ENCODE measurements around the gene NKX1-2.

NKX1-2 gene

GRCh38 chr10:124414076-124414475 lies 35.8 kb downstream of the NKX1-2 start:
- DNase-seq = no peak

GRCh38 chr10:124409696-124410095 lies 40.1 kb downstream of the NKX1-2 start:
- no peak for DNase-seq

DNA sequence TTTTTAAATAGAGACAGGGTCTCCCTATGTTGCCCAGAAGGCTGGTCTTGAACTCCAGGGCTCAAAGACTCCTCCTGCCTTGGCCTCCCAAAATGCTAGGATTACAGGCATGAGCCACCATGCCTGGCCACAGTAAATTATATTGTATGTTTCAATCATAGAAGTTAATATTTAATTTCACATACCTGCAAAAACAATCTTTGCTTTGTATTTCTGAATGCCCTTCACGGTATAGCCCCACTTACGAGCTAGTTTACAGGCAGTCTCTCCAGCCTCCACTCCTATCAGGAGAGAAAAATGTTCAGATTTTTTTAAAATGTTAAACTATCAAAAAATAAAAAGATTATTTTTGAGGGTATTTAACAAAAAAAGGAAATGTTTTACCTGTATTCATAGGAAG lies 41.5 kb downstream of the NKX1-2 start:
- no peak for DNase-seq

GRCh38 chr10:124407456-124407855 lies 42.4 kb downstream of the NKX1-2 start:
- no peak for DNase-seq

DNA sequence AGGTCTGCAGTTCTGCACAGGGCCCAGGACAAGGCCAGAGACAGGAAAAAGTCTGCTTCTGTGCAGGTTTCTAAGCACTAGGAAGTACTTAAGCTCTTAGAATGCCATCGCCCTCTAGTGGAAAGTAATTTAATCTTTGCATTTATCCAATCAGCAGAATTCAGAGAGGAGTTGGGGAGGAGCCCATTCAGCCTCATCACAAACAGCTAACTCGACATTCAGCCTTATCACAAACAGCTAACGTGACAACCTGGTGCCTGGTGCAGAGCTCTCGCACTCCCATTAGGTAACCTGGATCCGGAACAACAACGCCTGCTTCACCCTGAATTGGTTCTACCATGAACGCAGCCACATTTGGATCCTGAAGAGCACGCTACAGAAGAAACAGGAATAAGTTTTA lies 46.3 kb downstream of the NKX1-2 start:
- peak; percentile 25 for DNase-seq

DNA sequence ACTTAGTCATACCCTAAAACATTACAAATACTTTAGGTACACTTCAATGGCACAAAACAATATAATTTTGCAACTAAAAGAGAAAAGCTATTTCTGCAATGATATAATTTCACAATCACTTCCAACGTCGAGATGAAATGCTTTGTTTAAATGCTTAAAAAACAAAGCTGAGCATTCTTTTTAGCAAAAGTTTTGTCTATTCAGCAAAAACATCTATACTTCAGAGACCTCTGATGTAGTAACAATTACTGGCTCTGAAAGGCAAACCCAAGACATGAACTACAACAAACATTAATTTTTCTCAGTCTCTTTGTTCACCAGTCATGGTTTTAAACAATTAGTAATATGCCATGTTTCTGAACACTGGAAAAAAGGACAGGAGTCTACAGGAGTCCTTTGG lies 47.6 kb downstream of the NKX1-2 start:
- DNase-seq = no peak

DNA sequence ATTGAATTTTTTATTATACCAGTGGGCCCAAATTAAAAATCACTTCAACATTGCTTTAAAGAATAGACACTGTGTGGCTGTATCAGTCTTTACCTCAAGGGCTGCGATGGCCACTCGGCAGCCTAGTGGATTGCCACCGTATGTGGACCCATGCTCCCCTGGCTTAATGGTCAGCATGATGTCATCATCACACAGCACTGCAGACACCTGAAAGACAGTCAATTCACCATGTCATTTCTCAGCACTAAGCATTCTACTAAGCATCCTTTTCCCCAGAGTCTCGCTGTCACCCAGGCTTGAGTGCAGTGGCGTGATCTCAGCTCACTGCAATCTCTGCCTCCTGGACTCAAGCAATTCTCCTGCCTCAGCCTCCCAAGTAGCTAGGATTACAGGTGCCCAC lies 48.2 kb downstream of the NKX1-2 start:
- no peak for DNase-seq
